Parathyroid adenoma (tissue), 2 donors: ENCODE measurements around the gene MAP2K2.

ENCODE experiments used
- H2AFZ ChIP-seq: fragments of 300-600 bp; sonication (generic); one replicate; pipeline ENCODE4 v1.7.0; 2017; ENCODE audit warnings: antibody characterized with exemption, mild to moderate bottlenecking
- H3K27ac ChIP-seq: fragments of 300-600 bp; sonication (generic); one replicate; pipeline ENCODE4 v1.7.0; 2017
- H3K27me3 ChIP-seq: fragments of 300-600 bp; sonication (generic); one replicate; pipeline ENCODE4 v1.7.0; 2017; ENCODE audit warnings: low read length; ENCODE audit not compliant: control insufficient read depth, insufficient read depth
- H3K36me3 ChIP-seq: fragments of 300-600 bp; sonication (generic); one replicate; pipeline ENCODE4 v1.7.0; 2017; ENCODE audit warnings: low read length; ENCODE audit not compliant: control insufficient read depth, insufficient read depth
- H3K4me1 ChIP-seq: fragments of 300-600 bp; sonication (generic); one replicate; pipeline ENCODE4 v1.7.0; 2017; ENCODE audit warnings: control low read depth
- H3K4me2 ChIP-seq: fragments of 300-600 bp; sonication (generic); one replicate; pipeline ENCODE4 v1.7.0; 2017; ENCODE audit warnings: low read length
- H3K4me3 ChIP-seq: fragments of 300-600 bp; sonication (generic); one replicate; pipeline ENCODE4 v1.7.0; 2017; ENCODE audit warnings: low read depth, low read length
- H3K79me2 ChIP-seq: fragments of 300-600 bp; sonication (generic); one replicate; pipeline ENCODE4 v1.7.0; 2017; ENCODE audit warnings: control low read depth
- H3K9ac ChIP-seq: fragments of 300-600 bp; sonication (generic); one replicate; pipeline ENCODE4 v1.7.0; 2017; ENCODE audit warnings: mild to moderate bottlenecking
- H3K9me3 ChIP-seq: fragments of 300-600 bp; sonication (generic); one replicate; pipeline ENCODE4 v1.7.0; 2017; ENCODE audit warnings: low read length; ENCODE audit not compliant: control insufficient read depth
- CTCF ChIP-seq: fragments of 300-600 bp; sonication (generic); IDR thresholded peaks from one replicate; pipeline ENCODE4 v1.7.0; 2017; ENCODE audit warnings: antibody characterized with exemption, mild to moderate bottlenecking
- donor health status: primary hyperparathyroidism.

Gene MAP2K2

GRCh38 chr19:4046946-4047683 lies 76.8 kb downstream of the MAP2K2 start:
- Histone ChIP-seq H3K27me3 (no peaks in the 10 kb centered on the region), H3K9ac (no peak overlapping the region), H3K4me3 (no peak overlapping the region), H2AFZ (no peak overlapping the region), H3K4me1 (peaks cover 8% of the 10 kb centered on the region), H3K4me2 (no peak overlapping the region), H3K27ac (no peak overlapping the region), H3K9me3 (no peaks in the 10 kb centered on the region), H3K36me3 (no peaks in the 10 kb centered on the region), H3K79me2 (peaks cover 18% of the 10 kb centered on the region)
- TF ChIP-seq CTCF, result no peak

- Histone ChIP-seq H3K4me3 (no peak overlapping the region), H3K27ac (no peak overlapping the region), H3K4me2 (no peak overlapping the region), H3K9ac (no peak overlapping the region), H3K36me3 (no peaks in the 10 kb centered on the region), H3K79me2 (peaks cover 10% of the 10 kb centered on the region), H2AFZ (no peak overlapping the region), H3K27me3 (no peaks in the 10 kb centered on the region), H3K4me1 (peaks cover 8% of the 10 kb centered on the region), H3K9me3 (no peaks in the 10 kb centered on the region)
- no peak for TF ChIP-seq CTCF
These were observed 77.6 kb downstream of the MAP2K2 start for GRCh38 chr19:4046362-4046691.

- H3K9ac ChIP-seq, result no peak overlapping the region
- no peak overlapping the region for H2AFZ ChIP-seq
- no peak overlapping the region for H3K27ac ChIP-seq
These were observed 78.1 kb downstream of the MAP2K2 start for GRCh38 chr19:4045597-4046361.

GRCh38 chr19:4044990-4045465 lies 78.9 kb downstream of the MAP2K2 start:
- no peak overlapping the region for H3K9ac ChIP-seq

More at GRCh38 chr19:4045597-4046361, 78.1 kb downstream of the MAP2K2 start:
- H3K9me3 ChIP-seq, result no peaks in the 10 kb centered on the region
- no peak overlapping the region for H3K4me2 ChIP-seq
- H3K27me3 ChIP-seq, result no peaks in the 10 kb centered on the region
- no peaks in the 10 kb centered on the region for H3K36me3 ChIP-seq
- TF ChIP-seq CTCF, result no peak
- H3K4me3 ChIP-seq, result no peak overlapping the region
- peaks cover 8% of the 10 kb centered on the region for H3K79me2 ChIP-seq
- peaks cover 8% of the 10 kb centered on the region for H3K4me1 ChIP-seq

More at GRCh38 chr19:4044990-4045465, 78.9 kb downstream of the MAP2K2 start:
- no peak overlapping the region for H3K4me3 ChIP-seq
- H3K27ac ChIP-seq, result no peak overlapping the region
- H3K36me3 ChIP-seq, result no peaks in the 10 kb centered on the region
- peaks cover 8% of the 10 kb centered on the region for H3K79me2 ChIP-seq
- no peak overlapping the region for H3K4me2 ChIP-seq
- no peaks in the 10 kb centered on the region for H3K27me3 ChIP-seq
- no peaks in the 10 kb centered on the region for H3K9me3 ChIP-seq
- TF ChIP-seq CTCF, result no peak
- H3K4me1 ChIP-seq, result peaks cover 8% of the 10 kb centered on the region
- no peak overlapping the region for H2AFZ ChIP-seq
